Stimulated activated CD8-positive, alpha-beta memory T cell treated with anti-CD3 and anti-CD28 coated beads, Interleukin-15, amount 100 ng/mL, for 48 hours (primary cell): Measurements from ENCODE around the gene CROCC2.

Source experiments
- DNase-seq, 2 donors: peaks; one replicate each; pipeline ENCODE4 v3.0.0-alpha.2; 2020; ENCODE audit warnings: low read depth in 2 of 2

Gene CROCC2

DNA sequence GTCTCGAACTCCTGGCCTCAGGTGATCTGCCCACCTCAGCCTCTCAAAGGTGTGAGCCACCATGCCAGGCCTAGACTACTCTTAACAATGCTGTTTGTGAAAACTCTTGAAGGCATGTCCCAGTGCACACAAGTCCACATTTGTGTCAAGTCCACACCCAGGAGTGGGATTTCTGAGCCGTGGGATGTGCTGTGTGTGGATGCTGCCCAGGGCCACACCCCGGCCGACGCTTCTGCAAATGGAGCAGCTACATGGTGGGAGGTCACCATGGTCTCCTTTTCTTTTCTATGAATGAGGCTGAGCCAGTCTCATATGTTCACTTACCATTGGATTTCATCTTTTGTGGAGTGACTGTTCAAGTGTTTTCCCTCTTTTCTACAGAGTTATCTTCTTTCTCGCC lies 108.1 kb downstream of the CROCC2 start:
- no peak for DNase-seq

DNA sequence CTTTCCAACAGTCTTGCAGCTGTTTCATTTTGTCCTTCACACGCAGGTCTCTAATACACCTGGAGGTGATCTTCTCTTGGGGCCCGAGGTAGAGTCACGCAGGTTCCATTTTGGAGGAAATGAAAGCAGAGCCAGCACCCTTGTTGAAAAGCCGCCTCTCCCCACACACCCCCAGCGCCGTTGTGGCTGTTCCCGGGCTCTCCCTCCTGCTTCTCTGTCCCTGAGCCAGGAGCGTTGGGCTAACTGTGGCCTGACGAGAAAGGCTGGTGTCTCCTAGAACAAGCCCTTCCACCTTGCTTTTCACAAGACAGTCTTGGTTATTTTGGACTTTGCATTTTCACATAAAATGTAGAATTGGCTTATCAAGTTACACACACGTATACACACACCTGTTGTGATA lies 108.6 kb downstream of the CROCC2 start:
- DNase-seq, result no peak

DNA sequence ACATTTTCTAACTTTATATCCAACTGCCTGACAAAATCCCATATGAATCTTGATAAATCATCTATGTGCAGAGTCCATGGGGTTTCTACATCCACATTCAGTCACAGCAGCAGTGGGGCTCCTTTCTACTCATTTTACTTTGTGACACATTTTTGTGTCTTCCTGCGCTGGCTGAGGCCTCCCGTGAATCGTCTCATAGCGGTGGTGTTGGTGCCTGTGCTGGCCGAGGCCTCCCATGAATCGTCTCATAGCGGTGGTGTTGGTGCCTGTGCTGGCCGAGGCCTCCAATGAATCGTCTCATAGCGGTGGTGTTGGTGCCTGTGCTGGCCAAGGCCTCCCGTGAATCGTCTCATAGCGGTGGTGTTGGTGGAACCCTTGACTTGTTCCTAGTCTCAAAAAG lies 109.3 kb downstream of the CROCC2 start:
- DNase-seq, result no peak

DNA sequence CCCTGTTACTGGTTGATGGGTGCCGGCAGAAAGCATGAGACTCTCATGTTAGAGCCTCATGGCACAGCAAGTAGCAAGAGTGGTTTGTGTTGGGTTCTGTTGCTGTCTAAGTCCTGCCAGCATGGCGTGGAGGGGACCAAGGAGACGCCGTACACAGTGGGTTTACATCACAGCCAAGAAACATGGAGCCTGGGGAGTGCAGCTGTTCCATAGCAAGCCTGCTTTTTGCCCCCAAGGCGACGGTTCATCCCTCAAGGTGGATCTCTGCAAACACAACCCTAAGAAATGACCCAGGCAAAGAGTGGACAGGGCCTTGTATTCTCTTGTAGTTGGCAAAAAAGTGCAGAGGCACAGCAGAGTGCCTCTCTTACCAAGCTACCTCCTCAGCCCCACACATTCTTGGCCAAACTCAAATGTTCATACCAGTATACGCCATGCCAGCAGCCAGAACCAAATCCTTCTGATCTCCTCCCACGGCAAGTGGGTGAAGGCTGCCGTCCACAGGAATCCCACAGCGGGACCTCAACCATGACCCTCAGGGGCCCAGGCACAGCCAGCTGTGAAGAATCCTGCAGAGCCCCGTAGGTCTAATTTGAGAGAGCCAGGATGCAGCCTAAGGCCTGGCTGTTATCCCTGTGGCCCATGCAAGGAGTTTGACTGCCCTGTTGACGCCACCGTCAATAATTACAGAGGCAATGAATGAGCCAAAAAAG lies 111.2 kb downstream of the CROCC2 start:
- DNase-seq, result no peak

DNA sequence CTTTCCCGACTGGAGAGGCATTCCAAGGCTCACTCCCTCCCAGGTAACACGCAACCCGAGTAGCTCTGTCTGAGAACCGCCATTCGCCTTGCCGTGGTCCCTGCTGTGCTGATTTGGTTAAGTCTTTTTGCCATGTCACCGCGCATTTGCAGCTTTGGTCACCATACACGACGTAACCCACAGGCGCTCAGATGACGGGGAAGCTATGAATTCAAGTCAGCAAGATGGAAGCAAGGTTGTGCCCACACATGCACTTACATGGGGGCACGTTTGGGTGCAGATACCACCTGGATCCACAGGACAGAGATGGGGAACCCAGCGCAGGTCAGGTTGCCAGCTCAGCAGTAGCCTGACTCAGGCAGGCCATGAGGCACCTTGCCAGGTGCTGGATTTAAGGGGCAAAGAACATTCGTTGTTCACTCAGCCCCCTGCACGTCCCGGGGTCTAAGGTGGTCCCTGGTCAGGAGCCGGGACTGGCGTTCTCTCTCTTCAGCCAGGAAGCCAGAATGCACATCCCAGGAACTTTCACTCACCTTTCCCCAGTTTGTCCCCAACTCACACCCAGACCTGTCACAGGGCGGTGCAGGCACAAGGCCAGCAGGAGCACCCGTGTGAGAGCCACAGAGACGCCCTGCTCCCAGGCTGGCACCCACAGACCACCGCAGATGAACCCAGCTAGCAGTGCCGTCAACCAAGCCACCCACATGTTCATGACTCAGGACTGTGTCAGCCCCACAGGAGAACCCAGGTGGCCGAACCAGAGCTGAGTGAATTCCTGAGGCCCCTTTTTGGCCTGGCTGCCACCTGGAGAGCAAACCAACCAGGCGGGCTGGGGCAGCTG lies 112.1 kb downstream of the CROCC2 start:
- no peak for DNase-seq

DNA sequence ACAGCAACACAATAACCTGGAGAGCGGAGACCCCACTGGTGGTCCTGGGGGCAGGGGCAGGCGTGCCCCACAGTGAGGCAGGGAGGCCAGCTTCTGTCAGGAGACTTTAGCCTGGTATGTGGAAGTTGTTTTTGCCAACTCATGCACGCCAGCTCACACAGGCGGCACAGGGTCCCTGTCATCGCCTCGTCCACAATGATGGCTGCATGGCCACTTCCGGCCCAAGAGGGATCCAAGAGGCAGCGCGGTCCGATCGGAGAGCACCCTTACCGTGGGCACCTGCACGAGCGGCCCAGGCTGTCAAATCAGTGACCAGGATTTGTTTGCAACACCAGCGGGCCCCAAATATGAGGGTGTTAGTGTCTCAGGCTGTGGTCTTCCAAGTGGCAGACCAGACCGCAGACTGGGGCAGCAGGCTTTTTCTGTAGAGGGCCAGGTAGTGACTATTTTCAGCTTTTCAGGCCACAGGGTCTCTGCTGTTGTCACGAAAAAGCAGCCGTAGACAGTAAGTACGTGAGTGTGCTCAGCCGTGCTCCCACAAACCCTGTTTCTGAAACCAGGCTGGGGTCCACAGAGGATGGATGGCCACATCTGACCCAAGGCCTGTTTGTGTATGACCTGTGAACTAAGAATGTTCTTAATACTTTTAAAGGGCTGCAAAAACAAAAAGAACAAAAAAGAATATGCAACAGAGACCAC lies 113.5 kb downstream of the CROCC2 start:
- DNase-seq, result no peak

DNA sequence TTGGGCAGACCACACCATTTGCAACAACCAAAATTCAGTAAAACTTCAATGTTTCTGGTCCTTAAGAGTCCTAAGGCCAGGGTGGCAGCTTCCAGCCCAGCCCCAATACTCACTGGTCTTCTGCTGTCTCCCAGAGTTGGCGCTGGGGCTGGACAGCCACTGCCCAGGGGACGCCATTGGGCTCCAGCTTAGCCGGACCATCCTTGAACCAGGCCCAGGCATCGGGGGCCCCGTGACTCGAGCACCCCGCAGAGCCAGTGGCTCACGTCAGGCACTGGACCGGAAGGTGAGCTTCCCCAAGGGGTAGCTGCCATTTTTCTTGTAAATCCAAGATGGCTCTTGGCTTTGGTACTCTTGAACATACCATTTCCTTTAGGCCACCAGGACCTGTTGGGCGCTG lies 114.1 kb downstream of the CROCC2 start:
- DNase-seq, result no peak

DNA sequence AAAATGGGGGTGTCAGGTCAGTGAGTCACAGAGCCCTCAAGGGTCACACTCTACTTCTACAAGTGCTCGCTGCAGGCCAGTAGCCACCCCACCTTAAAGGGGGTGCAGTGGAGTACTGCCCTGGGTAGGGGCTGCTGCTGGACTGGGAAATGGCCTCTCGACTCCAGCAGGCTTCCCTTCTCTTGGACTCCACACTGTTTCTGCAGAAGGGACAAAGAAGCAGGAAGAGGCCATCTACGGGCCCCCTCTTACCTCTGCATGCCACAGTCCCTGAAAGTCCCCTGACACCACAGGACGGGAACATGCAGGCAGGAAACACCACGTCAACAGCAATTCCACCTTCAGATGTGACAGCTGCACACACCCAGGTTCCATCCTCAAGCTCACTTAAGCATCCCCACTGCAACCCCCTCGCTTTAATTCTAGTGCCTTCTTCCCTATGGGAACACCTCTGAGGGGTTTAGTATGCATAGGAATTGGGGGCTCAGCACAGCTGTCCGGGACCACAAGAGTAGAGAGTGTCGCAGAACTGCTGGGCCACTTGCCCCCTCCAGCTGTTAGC lies 114.6 kb downstream of the CROCC2 start:
- DNase-seq, result no peak

DNA sequence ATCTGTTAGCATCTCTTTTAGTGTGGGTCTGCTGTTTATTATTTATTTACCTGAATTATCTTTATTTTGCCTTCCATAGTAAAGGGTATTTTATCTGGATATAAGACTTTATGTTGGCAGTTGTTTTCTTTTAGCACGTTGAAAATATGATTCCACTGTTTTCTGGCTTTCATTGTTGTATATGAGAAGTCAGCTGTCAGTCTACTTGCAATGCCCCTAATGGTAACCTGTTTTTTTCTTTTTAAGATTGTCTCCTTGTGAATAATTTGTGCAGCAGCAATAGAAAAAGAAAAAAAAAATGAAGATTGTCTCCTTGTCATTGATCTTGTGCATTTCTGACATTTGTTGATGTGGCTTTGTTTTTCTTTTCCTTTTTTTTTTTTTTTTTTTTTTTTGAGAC lies 119.5 kb downstream of the CROCC2 start:
- no peak for DNase-seq

DNA sequence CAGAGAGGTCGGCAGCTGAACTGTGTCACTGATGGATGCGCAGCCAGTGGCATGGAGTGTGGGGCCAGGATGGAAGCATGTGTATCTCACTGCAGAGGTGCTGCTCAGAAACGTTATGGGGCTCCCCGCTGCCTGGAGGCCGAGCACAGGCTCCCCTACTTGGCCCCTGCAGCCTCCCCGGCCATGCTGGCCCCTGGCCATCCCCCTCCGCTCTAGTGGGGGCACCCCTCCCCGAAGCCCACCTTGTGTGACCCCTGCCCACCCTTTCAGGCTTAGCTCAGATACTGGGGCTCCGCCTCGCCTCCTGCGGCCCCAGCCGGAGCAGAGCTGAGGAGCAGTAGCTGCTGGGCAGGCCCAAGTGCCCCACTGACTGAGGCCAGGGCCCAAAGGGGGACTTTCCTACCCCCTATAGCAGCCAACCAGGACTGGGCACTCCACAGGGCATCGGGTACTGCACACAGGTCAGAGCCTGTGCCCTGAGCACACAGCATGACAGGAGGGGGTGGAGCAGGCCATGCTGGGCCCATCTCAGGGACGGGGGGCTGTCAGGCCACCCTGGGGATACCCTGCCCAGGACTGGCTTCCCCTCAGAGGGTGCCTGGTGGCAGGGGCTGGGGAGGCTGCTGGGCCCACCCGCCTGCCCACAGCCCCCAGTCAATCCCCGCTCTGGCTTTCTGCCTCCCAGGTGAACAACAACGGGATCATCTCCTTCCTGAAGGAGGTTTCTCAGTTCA lies 123.6 kb downstream of the CROCC2 start:
- no peak for DNase-seq

DNA sequence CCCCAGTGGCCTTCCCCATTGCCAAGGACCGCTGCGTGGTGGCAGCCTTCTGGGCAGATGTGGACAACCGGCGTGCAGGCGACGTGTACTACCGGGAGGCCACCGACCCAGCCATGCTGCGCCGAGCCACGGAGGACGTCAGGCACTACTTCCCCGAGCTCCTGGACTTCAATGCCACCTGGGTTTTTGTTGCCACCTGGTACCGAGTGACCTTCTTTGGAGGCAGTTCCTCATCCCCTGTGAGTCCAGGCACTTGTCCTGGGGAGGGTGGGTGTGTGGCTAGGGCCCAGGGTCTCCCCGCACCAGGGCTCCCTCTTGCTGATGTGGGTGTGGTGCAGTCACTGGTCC lies 124.2 kb downstream of the CROCC2 start:
- DNase-seq, result no peak

DNA sequence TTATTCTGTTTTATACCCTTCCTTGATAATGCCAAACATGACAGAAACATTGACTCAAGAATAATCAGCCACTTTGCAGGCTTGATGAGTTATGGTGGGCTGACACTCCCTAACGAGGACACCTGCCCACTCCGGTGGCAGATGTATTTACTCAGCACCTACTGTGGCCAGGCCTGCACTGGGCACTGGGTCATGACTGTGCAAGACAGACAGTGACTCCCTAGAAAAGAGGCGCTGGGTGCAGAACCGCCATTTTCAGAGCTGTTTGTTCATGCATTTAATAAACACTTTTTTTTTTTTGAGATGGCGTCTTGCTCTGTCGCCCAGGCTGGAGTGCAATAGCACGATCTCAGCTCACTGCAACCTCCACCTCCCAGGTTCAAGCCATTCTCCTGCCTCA lies 124.7 kb downstream of the CROCC2 start:
- DNase-seq, result no peak

DNA sequence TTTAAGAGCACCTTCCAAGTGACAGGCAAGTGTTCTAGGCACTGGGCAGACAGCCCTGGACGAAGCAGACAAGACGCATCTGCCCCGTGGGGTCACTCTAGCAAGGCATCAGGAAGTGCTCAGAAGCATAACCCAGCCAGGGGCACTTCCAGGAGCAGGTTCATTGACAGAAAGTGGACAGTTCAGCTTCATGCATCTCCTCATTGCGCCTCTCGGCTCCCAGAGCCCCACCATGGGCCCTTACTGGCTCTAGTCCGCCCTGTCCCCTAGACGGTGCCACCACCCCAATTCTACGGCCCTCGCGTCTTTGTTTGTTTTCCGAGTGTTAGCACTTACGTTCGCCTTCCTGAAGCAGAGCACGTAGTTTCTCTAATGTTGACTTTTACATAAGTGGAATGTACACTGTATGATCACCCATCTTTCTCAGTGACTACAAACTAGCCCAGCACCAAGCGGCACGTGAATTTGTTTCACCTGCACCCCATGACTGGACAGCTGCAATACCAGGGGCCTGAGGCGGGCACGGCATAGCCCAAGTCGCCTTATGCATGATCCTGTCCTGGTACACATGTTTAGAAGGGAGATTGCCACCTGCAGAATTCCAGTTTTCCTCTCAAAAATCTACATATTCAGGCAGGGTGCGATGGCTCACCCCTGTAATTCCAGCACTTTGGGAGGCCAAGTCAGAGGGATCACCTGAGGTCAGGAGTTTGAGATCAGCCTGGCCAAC lies 125.5 kb downstream of the CROCC2 start:
- no peak for DNase-seq

DNA sequence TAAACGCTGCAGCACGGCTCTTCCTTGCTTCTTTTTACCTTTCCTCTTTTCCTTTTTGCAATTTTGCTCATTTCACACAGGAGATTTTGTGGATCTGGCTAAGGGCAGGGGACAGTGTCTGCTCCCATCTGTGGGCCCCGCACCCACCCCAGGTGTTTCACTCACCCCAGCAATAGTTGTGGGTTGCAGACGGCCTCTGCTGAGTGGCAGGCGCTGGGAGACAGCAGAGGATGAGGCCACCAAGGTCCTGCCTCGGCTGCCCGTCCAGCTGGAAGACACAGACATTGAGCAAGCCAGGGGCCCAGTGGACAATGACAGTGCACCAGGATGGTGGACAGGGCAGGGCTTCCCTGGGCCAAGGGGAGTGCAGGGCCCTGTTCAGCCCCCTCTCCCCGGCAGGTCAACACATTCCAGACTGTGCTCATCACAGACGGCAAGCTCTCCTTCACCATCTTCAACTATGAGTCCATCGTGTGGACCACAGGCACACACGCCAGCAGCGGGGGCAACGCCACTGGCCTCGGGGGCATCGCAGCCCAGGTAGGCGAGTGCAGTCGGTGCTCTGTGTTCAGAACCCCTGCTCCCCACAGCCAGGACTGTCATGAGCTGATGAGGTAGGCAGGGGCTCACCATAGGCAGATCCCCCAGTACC lies 127.3 kb downstream of the CROCC2 start:
- no peak for DNase-seq

DNA sequence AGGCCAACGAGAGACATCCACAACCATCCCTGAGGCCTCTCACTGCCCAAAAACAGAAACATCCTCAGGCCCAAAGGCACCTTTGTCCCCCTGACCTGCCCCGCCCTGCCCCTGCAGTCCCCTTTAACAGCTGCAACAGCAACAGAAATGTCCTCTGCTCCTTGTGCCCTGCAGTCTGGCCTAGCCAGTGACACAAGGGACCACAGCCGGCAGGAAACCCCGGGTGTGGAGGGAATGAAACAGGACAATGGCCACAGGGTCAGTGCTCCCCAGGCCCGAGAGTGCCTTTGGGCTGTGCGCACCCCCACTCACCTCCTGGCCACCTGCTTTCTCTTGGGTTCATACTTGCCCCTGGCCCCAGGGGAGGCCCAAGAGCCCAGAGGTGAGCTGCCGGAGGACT lies 127.9 kb downstream of the CROCC2 start:
- no peak for DNase-seq

DNA sequence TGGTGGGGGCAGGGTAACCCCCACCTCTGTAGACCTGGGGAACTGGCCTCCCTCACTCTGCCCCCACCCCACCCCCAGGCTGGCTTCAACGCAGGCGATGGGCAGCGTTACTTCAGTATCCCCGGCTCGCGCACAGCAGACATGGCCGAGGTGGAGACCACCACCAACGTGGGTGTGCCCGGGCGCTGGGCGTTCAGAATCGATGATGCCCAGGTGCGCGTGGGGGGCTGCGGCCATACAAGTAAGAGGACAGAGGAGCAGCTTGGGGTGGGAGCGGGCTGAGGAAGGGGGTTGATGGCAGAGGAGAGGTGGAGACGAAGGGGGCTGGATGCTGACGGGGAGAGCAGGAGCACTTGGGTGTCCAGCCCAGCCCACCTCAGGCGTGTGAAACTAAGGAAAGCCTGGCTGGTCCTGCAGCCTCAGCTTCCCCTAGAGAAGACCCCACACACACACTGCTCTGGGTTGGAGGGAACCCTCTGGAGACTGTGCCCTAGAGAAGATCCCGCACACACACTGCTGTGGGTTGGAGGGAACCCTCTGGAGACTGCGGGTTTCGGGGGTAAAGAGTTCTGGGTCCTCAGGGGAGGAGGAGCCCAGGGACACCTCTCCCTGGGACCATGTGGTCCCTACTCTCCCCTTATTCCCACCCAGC lies 128.5 kb downstream of the CROCC2 start:
- no peak for DNase-seq

DNA sequence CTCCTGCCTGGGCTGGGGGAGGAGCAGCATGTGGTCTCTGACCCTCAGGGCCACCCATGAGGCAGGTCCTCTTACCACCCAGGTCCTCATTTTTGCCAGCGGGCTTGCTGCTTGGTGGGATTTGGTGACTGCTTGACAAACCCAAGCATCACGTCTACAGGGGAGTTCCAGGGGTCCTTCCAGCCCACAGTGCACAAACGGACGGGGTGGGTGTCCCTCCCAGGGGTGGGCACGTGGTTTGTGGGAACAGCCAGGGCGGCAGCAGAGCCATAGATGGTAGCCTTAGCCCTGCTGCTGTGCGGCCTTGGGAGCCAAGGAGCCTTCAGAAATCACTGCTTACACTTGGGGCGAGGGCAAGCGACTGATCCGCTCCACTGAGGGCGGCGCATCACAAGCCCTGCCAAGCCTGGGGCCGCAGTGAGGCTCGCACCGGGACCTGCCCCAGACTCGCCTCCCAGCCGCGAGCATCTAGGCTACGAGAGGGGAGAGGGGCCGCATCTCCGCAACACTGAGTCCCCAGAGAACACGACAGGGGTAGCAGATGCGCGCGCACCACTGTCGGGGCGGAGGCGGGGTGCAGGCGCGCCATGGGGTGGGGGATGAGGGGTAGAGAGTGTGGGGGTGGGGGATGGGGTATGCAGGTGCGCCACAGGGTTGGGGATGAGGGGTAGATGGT lies 129.1 kb downstream of the CROCC2 start:
- DNase-seq, result no peak

DNA sequence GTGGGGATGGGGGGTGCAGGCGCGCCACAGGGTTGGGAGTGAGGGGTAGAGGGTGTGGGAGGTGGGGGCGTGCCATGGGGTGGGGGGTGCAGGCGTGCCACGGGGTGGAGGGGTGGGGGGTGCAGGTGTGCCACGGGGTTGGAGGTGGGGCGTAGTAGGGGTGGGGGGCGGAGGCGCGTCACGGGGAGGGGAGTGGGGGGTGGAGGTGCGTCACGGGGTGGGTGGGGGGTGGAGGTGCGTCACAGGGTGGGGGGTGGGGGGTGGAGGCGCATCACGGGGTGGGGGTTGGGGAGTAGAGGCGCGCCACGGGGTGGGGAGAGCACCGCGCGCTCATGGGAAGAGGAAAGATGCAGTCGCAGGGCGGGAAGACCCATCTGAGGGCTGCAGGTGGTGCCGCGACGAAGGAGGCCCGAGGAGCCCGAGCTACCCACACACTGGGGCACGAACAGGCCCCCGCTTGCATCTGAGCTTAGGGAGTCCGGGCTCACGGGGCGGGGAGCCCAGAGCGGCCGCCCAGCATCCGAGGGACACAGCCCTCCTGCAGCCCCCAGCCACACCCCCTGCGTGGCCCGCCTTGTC lies 129.8 kb downstream of the CROCC2 start:
- peak in 1 of 2 donors; percentile 17 for DNase-seq

DNA sequence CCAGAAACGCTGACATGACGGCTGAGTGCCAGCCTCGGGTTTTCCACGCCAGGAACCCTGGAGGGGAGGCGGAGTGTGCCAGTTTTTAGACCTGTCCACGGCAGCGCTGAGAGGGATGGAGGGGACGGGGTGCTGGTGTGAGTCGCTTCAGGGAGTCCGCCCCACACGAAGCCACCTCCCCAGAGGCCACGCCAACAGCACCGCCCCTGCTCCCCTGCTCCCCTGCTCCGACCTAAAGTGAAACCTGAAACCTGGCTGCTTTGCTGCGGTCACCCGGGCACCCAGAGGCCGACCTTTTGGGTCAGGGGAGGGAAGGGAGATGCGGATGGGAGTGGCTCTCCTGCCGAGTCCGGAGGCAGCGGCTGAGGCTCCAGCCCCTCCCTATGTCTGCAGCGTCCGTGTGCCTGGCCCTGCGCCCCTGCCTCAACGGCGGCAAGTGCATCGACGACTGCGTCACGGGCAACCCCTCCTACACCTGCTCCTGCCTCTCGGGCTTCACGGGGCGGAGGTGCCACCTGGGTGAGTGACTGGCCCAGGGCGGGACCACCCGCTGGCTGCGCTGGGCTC lies 130.3 kb downstream of the CROCC2 start:
- peak; percentile 32 to 52 for DNase-seq
